T-helper 2 cell treated with Interferon-gamma antibody and Interleukin-4, amounts not matched to agents 100 ng/mL and 5 ng/mL, for 36 hours (primary cell): ENCODE results near the gene RHBDL1. TPM values are rescaled to one million over a fixed set of nuclear protein-coding genes. Genes with fewer than 3 reads are reported as not detected.

ENCODE experiments used
- total RNA-seq: library from RNA; stranded (reverse); gene quantifications from 2 replicates; pipeline ENCODE4 v1.2.3, GENCODE V29; 2022

The RHBDL1 gene
- total RNA-seq, 1 donor from 2014 or later, result 0.91 TPM

Other genes with a start within 250 kb of the RHBDL1 start
- gene CAPN15, start 148.0 kb upstream of the RHBDL1 start, total RNA-seq, result 87.2 and 89.0 TPM in 2 replicates
- gene PRR35, start 115.3 kb upstream of the RHBDL1 start, total RNA-seq, result not detected in 2 replicates
- gene NHLRC4, start 108.7 kb upstream of the RHBDL1 start, total RNA-seq, result 1.4 and 1.5 TPM in 2 replicates
- 43.3 and 45.7 TPM in 2 replicates for gene PIGQ, start 105.7 kb upstream of the RHBDL1 start, total RNA-seq
- gene RAB40C, start 85.6 kb upstream of the RHBDL1 start, total RNA-seq, result 13.6 and 16.3 TPM in 2 replicates
- gene WFIKKN1, start 44.7 kb upstream of the RHBDL1 start, total RNA-seq, result 0.75 and 0.77 TPM in 2 replicates
- gene METTL26, start 39.4 kb upstream of the RHBDL1 start, total RNA-seq, result 91.0 and 91.4 TPM in 2 replicates
- gene MCRIP2, start 33.8 kb upstream of the RHBDL1 start, total RNA-seq, result 24.5 and 32.0 TPM in 2 replicates
- gene WDR90, start 26.3 kb upstream of the RHBDL1 start, total RNA-seq, result 85.1 and 86.7 TPM in 2 replicates
- gene RHOT2, start 7.5 kb upstream of the RHBDL1 start, total RNA-seq, result 130 and 137 TPM in 2 replicates
- 67.9 and 71.2 TPM in 2 replicates for gene STUB1, start 4.7 kb downstream of the RHBDL1 start, total RNA-seq
- 37.2 and 41.3 TPM in 2 replicates for gene JMJD8, start 8.7 kb downstream of the RHBDL1 start, total RNA-seq
- 17.1 and 18.7 TPM in 2 replicates for gene WDR24, start 14.7 kb downstream of the RHBDL1 start, total RNA-seq
- gene FBXL16, start 30.1 kb downstream of the RHBDL1 start, total RNA-seq, result 12.0 TPM in 2 replicates
- gene METRN, start 39.4 kb downstream of the RHBDL1 start, total RNA-seq, result 10.3 and 10.8 TPM in 2 replicates
- gene ANTKMT, start 45.5 kb downstream of the RHBDL1 start, total RNA-seq, result 25.9 and 26.1 TPM in 2 replicates
- gene CCDC78, start 50.8 kb downstream of the RHBDL1 start, total RNA-seq, result 4.3 and 5.4 TPM in 2 replicates
- 5.9 and 8.5 TPM in 2 replicates for gene HAGHL, start 51.4 kb downstream of the RHBDL1 start, total RNA-seq
- gene CIAO3, start 65.3 kb downstream of the RHBDL1 start, total RNA-seq, result 35.4 and 37.6 TPM in 2 replicates
- gene MSLN, start 85.1 kb downstream of the RHBDL1 start, total RNA-seq, result 0.18 TPM in 1 of 2 replicates, not detected in the other
- 34.8 TPM in 2 replicates for gene RPUSD1, start 112.7 kb downstream of the RHBDL1 start, total RNA-seq
- 97.4 and 101 TPM in 2 replicates for gene CHTF18, start 112.9 kb downstream of the RHBDL1 start, total RNA-seq
- gene GNG13, start 125.1 kb downstream of the RHBDL1 start, total RNA-seq, result not detected in 2 replicates